GM18505 (cell line): Measurements from ENCODE around the gene SESN2.

Source experiments
- ATAC-seq: cut with Tn5 transposase; IDR thresholded peaks from one replicate; pipeline ENCODE4 v1.9.1; 2021; ENCODE audit not compliant: unreplicated experiment
- POLR2A ChIP-seq: IDR thresholded peaks from 4 replicates; pipeline ENCODE4 v1.6.1; 2011; ENCODE audit warnings: borderline replicate concordance; ENCODE audit not compliant: insufficient read depth, insufficient read length; ENCODE audit errors: extremely low read depth

SESN2 gene

GRCh38 chr1:28243685-28244311 is 15.5 kb upstream of the SESN2 start:
- no peak for ATAC-seq
- TF ChIP-seq POLR2A: no peak

GRCh38 chr1:28244549-28245251 is 14.6 kb upstream of the SESN2 start:
- TF ChIP-seq POLR2A: peak; percentile 26
- no peak for ATAC-seq

- TF ChIP-seq POLR2A: peak; percentile 62
- ATAC-seq: no peak
Observed at GRCh38 chr1:28246427-28246832, 12.9 kb upstream of the SESN2 start.

DNA sequence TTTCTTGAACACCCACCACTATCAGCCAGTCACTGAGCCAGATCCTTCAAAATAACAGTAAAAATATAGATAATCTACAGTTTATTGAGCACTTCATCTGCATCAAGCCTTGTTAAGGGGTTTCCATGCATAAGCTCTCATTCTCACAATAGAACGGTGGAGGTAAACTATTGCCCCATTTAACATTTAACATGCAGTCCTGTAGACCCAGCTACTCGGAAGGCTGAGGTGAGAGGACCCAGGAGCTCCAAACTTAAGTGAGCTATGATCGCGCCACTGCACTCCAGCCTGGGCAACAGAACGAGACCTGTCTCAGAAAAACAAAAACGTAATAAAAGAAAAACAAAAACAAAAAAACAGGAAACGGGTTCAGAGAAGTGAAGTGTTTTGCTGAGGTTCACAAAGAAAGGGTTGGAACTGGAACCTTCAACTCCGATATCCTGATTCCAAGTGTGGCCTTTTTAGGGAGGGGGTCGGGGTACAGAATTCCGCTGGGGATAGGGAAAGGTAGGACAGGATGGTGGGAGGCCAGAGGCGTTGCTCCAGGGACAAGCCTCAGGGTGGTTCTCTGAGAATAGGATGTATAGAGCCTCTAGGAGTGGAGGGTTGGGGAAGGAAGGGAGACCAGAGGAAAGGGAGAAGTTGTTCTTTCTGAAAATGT is 11.6 kb upstream of the SESN2 start:
- ATAC-seq: no peak
- TF ChIP-seq POLR2A: no peak

- peak; percentile 23 for TF ChIP-seq POLR2A
- ATAC-seq: no peak
Observed at GRCh38 chr1:28248273-28249012, 10.9 kb upstream of the SESN2 start.

- no peak for ATAC-seq
Observed at GRCh38 chr1:28249013-28249865, 10.1 kb upstream of the SESN2 start.

DNA sequence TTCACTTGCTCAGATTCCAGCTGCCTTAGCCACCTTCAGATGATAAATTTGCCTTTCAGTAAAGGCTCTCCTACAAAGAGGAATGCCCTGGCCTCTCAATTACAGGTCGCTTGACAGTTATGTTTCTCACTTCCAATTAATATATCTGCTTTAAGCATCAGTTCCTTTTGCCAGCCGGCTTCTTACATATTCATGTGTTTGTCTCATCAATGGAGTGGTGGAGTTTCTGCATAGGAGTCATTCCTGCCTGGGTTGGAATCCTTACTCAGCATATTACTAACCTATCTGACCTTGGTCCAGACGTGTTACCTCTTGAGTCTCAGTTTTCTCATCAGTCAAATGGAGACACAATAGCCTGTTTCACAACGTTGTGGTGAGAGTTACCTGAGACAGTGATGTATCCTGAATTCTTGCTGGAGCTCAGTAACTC is 9.4 kb upstream of the SESN2 start:
- no peak for ATAC-seq
- TF ChIP-seq POLR2A: no peak

More at GRCh38 chr1:28249013-28249865, 10.1 kb upstream of the SESN2 start:
- TF ChIP-seq POLR2A: peak; percentile 50

GRCh38 chr1:28256197-28256827 is 3.0 kb upstream of the SESN2 start:
- TF ChIP-seq POLR2A: no peak
- no peak for ATAC-seq

- TF ChIP-seq POLR2A: no peak
- no peak for ATAC-seq
Observed at GRCh38 chr1:28257736-28258135, 1.6 kb upstream of the SESN2 start.

DNA sequence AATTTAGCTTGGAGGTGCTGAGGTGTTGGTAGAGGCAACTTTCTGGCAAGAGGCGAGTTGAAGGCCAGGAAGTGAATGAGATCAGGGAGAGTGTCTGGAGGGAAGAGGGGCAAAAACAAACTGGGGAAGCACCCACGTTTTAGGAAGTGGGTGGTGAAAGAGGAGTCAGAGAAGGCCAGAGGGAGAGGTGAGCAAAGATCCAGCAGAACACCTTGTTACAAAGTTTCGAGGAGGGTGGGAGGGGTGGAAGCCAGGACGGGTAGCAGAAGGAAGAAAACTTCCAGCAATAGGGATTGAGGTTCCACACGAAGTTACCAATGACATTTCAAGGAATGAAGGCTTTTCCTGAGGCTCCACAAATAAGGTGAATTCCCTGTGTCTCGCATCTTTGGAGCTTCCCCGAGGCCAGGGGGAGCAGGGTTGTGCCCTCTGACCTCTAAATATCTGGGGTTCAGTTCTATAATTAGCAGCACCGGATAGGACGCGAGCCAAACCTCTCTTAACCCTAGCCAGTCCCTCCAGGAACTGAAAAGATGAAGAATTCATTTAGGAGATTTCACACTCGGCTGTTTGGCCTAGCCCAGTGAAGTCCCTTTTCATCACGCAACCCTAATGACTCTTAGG is 578 bp upstream of the SESN2 start:
- no peak for TF ChIP-seq POLR2A
- ATAC-seq: no peak

DNA sequence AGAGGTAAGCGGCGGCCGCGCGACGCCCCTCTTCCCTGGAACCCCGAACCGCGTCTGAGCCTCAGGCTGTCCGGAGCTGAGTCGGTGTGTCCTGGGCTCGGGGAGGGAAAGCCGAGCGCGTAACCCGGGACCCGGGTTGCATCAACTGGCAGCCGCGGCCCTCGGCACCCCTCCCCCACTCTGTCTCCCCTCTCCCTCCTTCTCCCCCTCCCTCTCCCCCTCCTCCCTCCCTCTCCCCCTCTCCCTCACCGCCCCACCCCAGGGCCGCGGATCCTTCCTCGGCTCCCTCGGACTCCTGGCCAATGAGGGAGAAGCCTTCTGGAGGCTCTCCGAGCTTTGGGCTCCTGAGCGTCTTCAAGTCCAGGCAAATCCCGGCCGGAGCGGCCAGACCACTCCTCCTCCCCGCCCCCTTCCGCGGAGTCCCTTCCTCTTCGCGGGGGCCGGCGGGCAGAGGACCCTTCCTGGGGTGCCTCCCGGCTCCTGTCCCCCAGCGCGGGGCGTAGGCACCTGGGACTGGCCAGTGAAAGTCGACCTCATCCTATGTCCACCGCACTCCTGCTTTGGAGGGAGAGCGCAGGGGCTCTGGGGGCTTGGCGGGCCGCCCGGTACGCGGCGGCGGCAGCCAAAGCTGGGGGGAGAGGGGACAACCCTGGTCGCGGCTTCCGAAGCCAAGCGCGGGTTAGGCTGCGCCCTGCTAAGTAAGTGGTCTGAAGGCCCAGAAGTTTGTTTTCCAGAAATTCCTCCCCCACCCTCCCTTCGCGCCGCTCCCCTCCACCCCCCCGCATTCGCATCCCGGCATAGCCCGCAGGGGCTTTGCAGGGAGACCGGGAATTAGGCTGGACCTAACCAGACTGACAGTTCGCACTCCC is 850 bp downstream of the SESN2 start:
- peak; percentile 1 for ATAC-seq
- no peak for TF ChIP-seq POLR2A
